GM23338 (cell line): ENCODE measurements around the gene BRSK2. TPM values are rescaled to one million over a fixed set of nuclear protein-coding genes. Genes with fewer than 3 reads are reported as not detected.
A peak's percentile ranks its signal among the peaks of the same experiment; 100 is the strongest.

Experiments used
- ATAC-seq: fragments of 200-7000 bp; cut with Tn5 transposase; 3 replicates; pipeline ENCODE4 v1.9.1; 2020
- DNase-seq: peaks from one replicate; pipeline ENCODE4 v3.0.0-alpha.2; 2015; ENCODE audit warnings: low spot score
- H2AFZ ChIP-seq: fragments of 200-600 bp; sonication (generic); 2 replicates; pipeline ENCODE4 v1.8.0; 2016; ENCODE audit warnings: antibody characterized with exemption, mild to moderate bottlenecking, moderate library complexity
- H3F3A ChIP-seq: fragments of 200-600 bp; sonication (generic); replicated peaks from 2 replicates; pipeline ENCODE4 v1.8.0; 2017; ENCODE audit warnings: antibody characterized with exemption, mixed run types, low read depth
- H3K27ac ChIP-seq: fragments of 200-600 bp; sonication (generic); 2 replicates; pipeline ENCODE4 v1.6.1; 2016; ENCODE audit warnings: low read depth
- H3K27me3 ChIP-seq: fragments of 200-600 bp; sonication (generic); 2 replicates; pipeline ENCODE4 v1.8.0; 2016; ENCODE audit warnings: mild to moderate bottlenecking, mixed run types, moderate library complexity; ENCODE audit not compliant: insufficient read depth
- H3K36me3 ChIP-seq: fragments of 200-600 bp; sonication (generic); 2 replicates; pipeline ENCODE4 v1.8.0; 2016; ENCODE audit warnings: mild to moderate bottlenecking; ENCODE audit not compliant: insufficient read depth
- H3K4me1 ChIP-seq: fragments of 200-600 bp; sonication (generic); 2 replicates; pipeline ENCODE4 v1.8.0; 2016; ENCODE audit warnings: mild to moderate bottlenecking, moderate library complexity; ENCODE audit not compliant: insufficient read depth
- H3K4me2 ChIP-seq: fragments of 200-600 bp; sonication (generic); 2 replicates; pipeline ENCODE4 v1.7.1; 2017; ENCODE audit warnings: mixed run types
- H3K4me3 ChIP-seq: fragments of 200-600 bp; sonication (generic); 2 replicates; pipeline ENCODE4 v1.6.1; 2016; ENCODE audit warnings: mixed run types
- H3K79me2 ChIP-seq: fragments of 200-600 bp; sonication (generic); replicated peaks from 2 replicates; pipeline ENCODE4 v1.8.0; 2017; ENCODE audit warnings: mild to moderate bottlenecking; ENCODE audit not compliant: insufficient read depth
- H3K9me2 ChIP-seq: fragments of 200-600 bp; sonication (generic); 2 replicates; pipeline ENCODE4 v1.8.0; 2017; ENCODE audit not compliant: insufficient read depth
- H4K20me1 ChIP-seq: fragments of 200-600 bp; sonication (generic); replicated peaks from 2 replicates; pipeline ENCODE4 v1.8.0; 2017; ENCODE audit warnings: mild to moderate bottlenecking; ENCODE audit not compliant: insufficient read depth
- H3K27ac Mint-ChIP-seq: 2 replicates; pipeline ENCODE4 v1.8.0; 2020; ENCODE audit warnings: inconsistent platforms, mild to moderate bottlenecking, moderate library complexity, mixed read lengths
- H3K27me3 Mint-ChIP-seq: 3 replicates; pipeline ENCODE4 v1.8.0; 2022; ENCODE audit warnings: low read depth, mild to moderate bottlenecking, moderate library complexity, mixed read lengths, inconsistent platforms; ENCODE audit not compliant: insufficient read depth, poor library complexity
- H3K36me3 Mint-ChIP-seq: 3 replicates; pipeline ENCODE4 v1.8.0; 2021; ENCODE audit warnings: low read depth, mild to moderate bottlenecking, inconsistent platforms, moderate library complexity, mixed read lengths
- H3K4me1 Mint-ChIP-seq: 3 replicates; pipeline ENCODE4 v1.8.0; 2020; ENCODE audit warnings: mild to moderate bottlenecking, inconsistent platforms, mixed read lengths
- H3K4me3 Mint-ChIP-seq: 3 replicates; pipeline ENCODE4 v1.8.0; 2021; ENCODE audit warnings: moderate library complexity, mild to moderate bottlenecking, inconsistent platforms, mixed read lengths
- H3K9me3 Mint-ChIP-seq: 3 replicates; pipeline ENCODE4 v1.8.0; 2020; ENCODE audit warnings: moderate library complexity, mild to moderate bottlenecking, inconsistent platforms, mixed read lengths
- CREB1 ChIP-seq: fragments of 250-450 bp; sonication (Bioruptor Pico); IDR thresholded peaks from 2 replicates; pipeline ENCODE4 v1.5.0; 2020; ENCODE audit warnings: low read depth, mild to moderate bottlenecking, moderate library complexity
- EZH2 ChIP-seq: fragments of 200-600 bp; sonication (generic); IDR thresholded peaks from one replicate; pipeline ENCODE4 v1.8.0; 2017; ENCODE audit warnings: antibody characterized with exemption, mild to moderate bottlenecking, low read depth; ENCODE audit not compliant: unreplicated experiment
- EZH2phosphoT487 ChIP-seq: fragments of 200-600 bp; sonication (generic); IDR thresholded peaks from one replicate; pipeline ENCODE4 v1.8.1; 2018; ENCODE audit warnings: antibody characterized with exemption; ENCODE audit not compliant: unreplicated experiment
- JUNB ChIP-seq: IDR thresholded peaks from one replicate; pipeline ENCODE4 v1.6.1; 2016; ENCODE audit warnings: antibody characterized with exemption; ENCODE audit not compliant: unreplicated experiment
- NANOG ChIP-seq: IDR thresholded peaks from 2 replicates; pipeline ENCODE4 v1.6.1; 2016; ENCODE audit warnings: antibody characterized with exemption, borderline replicate concordance
- POLR2AphosphoS5 ChIP-seq: IDR thresholded peaks from 2 replicates; pipeline ENCODE4 v1.6.1; 2016; ENCODE audit warnings: antibody characterized with exemption, low read depth
- STAT1 ChIP-seq: IDR thresholded peaks from one replicate; pipeline ENCODE4 v1.6.1; 2016; ENCODE audit warnings: antibody characterized with exemption; ENCODE audit not compliant: unreplicated experiment
- ZNF331 ChIP-seq: fragments of 250-450 bp; sonication (Bioruptor Pico); IDR thresholded peaks from 2 replicates; pipeline ENCODE4 v1.5.0; 2020; ENCODE audit warnings: low read depth, mild to moderate bottlenecking, moderate library complexity
- polyA plus RNA-seq: library from polyadenylated mRNA; unstranded; fragments of >200 nt; fragmentation: Nextera tagmentation; extraction: Ambion mirVana; gene quantifications from 2 replicates; pipeline ENCODE4 v1.2.1, GENCODE V29; 2016
- total RNA-seq: library from RNA; depleted of rRNA; stranded (reverse); fragments of >200 nt; shearing (Covaris generic); gene quantifications from 2 replicates; pipeline ENCODE4 v1.2.3, GENCODE V29; 2014
- TF ChIP-seq, protein P1 (sequence below): IDR thresholded peaks from 2 replicates; pipeline ENCODE4 v1.6.1; 2016; ENCODE audit warnings: antibody characterized with exemption
- TF ChIP-seq, protein P2 (sequence below), 2 experiments: fragments of 200-600 bp in 1 of 2; sonication (generic) in 1 of 2; conservative IDR thresholded peaks; 2 replicates each; pipeline versions ENCODE4 v1.5.1 to v1.6.1; 2016 to 2017; ENCODE audit warnings: antibody characterized with exemption in 2 of 2, low read depth in 2 of 2, mild to moderate bottlenecking in 2 of 2, moderate library complexity in 1 of 2

BRSK2 gene
- total and polyA plus RNA-seq, 2 experiments from 2014 or later = 7.2 to 20.3 TPM

DNA sequence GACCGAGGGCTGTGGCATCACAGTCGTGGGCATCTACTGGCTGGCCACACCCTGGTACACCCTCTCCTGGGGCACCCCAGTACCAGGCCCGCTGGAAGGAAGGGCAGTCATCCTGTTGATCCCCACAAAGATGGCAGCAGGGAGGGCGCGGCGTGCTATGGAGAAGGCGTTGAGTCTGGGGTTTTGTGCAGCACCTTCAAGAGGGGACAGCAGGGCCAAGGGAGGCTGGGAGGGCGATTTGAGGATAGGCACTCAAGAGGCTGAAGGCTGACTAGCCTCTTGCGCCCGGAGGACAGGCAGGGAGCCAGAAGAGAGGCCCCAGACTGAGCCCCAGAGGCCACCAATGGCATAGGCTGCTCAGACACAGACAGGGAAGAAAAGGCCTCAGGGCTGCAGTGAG is 2.2 kb upstream of the BRSK2 start:
- Histone ChIP-seq H3K36me3 (no peaks in the 10 kb centered on the region), H3K4me3 (no peak overlapping the region), H4K20me1 (no peaks in the 10 kb centered on the region; the same call in none of the 2 replicates), H3K27me3 (0 out of 2 replicates have a peak, but pooled peaks cover 4% of the 10 kb centered on the region), H3K4me1 (peaks cover 3% of the 10 kb centered on the region; the same call in 1 of the 2 replicates), H2AFZ (no peak overlapping the region), H3K4me2 (0 out of 2 replicates have a peak overlapping the region, but pooled peaks have one; percentile 94), H3K27ac (no peak overlapping the region), H3K79me2 (peaks cover 14% of the 10 kb centered on the region), H3F3A (peaks cover 2% of the 10 kb centered on the region; the same call in 1 of the 2 replicates), H3K9me2 (no peaks in the 10 kb centered on the region)
- DNase-seq (no peak), ATAC-seq (no peak)
- H3K9me3 Mint-ChIP-seq = no peaks in the 10 kb centered on the region
- H3K27me3 Mint-ChIP-seq = peaks cover 32% of the 10 kb centered on the region
- peaks cover 5% of the 10 kb centered on the region; the same call in 1 of the 3 replicates for H3K36me3 Mint-ChIP-seq
- H3K4me1 Mint-ChIP-seq = peaks cover 18% of the 10 kb centered on the region
- TF ChIP-seq POLR2AphosphoS5 (no peak), EZH2phosphoT487 (no peak), CREB1 (CRISPR knock-in tag) (no peak), NANOG (no peak), EZH2 (no peak), STAT1 (no peak), JUNB (no peak)
- TF ChIP-seq, protein P1, sequence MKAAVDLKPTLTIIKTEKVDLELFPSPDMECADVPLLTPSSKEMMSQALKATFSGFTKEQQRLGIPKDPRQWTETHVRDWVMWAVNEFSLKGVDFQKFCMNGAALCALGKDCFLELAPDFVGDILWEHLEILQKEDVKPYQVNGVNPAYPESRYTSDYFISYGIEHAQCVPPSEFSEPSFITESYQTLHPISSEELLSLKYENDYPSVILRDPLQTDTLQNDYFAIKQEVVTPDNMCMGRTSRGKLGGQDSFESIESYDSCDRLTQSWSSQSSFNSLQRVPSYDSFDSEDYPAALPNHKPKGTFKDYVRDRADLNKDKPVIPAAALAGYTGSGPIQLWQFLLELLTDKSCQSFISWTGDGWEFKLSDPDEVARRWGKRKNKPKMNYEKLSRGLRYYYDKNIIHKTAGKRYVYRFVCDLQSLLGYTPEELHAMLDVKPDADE = no peak
- no peak overlapping the region for H3K27ac Mint-ChIP-seq
- peak overlapping the region; percentile 29; the same call in 1 of the 3 replicates for H3K4me3 Mint-ChIP-seq

DNA sequence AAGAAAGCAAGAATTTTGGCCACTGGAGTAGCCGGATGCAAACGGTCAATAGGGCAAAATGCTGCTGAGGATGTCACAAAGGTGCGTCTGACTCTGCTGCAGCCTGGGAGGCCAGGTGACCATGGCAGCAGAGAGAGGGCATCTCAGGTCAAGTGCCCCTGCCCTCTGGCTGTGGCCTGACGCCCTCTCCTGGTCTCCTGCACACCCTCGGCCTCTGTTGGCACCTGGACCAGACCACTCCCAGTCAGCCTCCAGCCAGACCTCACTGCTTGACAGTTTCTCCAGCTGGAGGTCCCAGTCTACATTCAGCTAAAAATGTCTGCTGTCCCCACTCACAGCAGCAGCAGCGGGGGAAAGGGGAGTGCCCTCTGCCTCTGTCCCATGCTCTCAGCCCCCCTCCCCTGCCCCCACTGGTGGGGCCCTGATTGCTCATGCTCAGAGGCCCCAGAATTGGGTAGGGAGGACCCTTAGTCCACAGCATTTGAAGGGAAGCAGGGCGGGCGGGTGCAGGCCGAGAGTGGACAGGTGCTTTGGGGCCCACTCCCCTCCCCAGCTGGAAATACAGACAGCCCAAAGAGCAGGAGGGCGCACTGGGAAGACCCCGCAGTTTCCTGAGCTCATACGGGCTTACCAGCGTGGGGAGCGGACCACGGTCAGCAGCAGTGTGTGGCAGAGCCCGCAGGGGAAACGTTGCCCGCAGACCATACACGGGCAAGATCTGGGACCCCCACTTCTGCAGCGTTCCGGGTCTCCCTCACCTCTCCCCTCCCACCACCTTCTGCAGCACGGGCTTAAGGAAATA is 1.6 kb upstream of the BRSK2 start:
- ATAC-seq (peak; percentile 5), DNase-seq (peak; percentile 57)
- Histone ChIP-seq H3K4me3 (peak overlapping the region; percentile 77), H3K4me2 (peak overlapping the region; percentile 94), H4K20me1 (no peaks in the 10 kb centered on the region; the same call in none of the 2 replicates), H3K27ac (no peak overlapping the region), H3K4me1 (peaks cover 3% of the 10 kb centered on the region; the same call in 1 of the 2 replicates), H3K27me3 (0 out of 2 replicates have a peak, but pooled peaks cover 4% of the 10 kb centered on the region), H3K9me2 (no peaks in the 10 kb centered on the region), H3F3A (no peaks in the 10 kb centered on the region), H2AFZ (peak overlapping the region; percentile 52), H3K79me2 (peaks cover 20% of the 10 kb centered on the region), H3K36me3 (no peaks in the 10 kb centered on the region)
- H3K9me3 Mint-ChIP-seq = no peaks in the 10 kb centered on the region
- H3K4me3 Mint-ChIP-seq = peak overlapping the region; percentile 76
- peaks cover 5% of the 10 kb centered on the region; the same call in 1 of the 3 replicates for H3K36me3 Mint-ChIP-seq
- H3K27me3 Mint-ChIP-seq = peaks cover 29% of the 10 kb centered on the region
- H3K27ac Mint-ChIP-seq = no peak overlapping the region
- peaks cover 18% of the 10 kb centered on the region for H3K4me1 Mint-ChIP-seq
- no peak for TF ChIP-seq ZNF331 (CRISPR knock-in tag)
- no peak for TF ChIP-seq POLR2AphosphoS5
- TF ChIP-seq, protein P2, sequence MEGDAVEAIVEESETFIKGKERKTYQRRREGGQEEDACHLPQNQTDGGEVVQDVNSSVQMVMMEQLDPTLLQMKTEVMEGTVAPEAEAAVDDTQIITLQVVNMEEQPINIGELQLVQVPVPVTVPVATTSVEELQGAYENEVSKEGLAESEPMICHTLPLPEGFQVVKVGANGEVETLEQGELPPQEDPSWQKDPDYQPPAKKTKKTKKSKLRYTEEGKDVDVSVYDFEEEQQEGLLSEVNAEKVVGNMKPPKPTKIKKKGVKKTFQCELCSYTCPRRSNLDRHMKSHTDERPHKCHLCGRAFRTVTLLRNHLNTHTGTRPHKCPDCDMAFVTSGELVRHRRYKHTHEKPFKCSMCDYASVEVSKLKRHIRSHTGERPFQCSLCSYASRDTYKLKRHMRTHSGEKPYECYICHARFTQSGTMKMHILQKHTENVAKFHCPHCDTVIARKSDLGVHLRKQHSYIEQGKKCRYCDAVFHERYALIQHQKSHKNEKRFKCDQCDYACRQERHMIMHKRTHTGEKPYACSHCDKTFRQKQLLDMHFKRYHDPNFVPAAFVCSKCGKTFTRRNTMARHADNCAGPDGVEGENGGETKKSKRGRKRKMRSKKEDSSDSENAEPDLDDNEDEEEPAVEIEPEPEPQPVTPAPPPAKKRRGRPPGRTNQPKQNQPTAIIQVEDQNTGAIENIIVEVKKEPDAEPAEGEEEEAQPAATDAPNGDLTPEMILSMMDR (conservative IDR thresholded peaks at IDR 0.05; ENCODE audit: low read depth in 2 of 2) = peak; percentile 33 to 75; a peak in 2 of 4 replicates
